K562 (cell line): ENCODE results near the gene USP32. TPM values are rescaled to one million over a fixed set of nuclear protein-coding genes. Genes with fewer than 3 reads are reported as not detected.

ENCODE experiments used
- ATF3 ChIP-seq, 2 experiments: fragments of 450-650 bp in 1 of 2; sonication (generic) in 1 of 2; formaldehyde crosslinking in 1 of 2; IDR thresholded peaks in 1 of 2; conservative IDR thresholded peaks in 1 of 2; 2 replicates each; pipeline versions ENCODE4 v1.6.1 to v1.8.1; 2016 to 2023; ENCODE audit warnings: mild to moderate bottlenecking in 2 of 2, moderate library complexity in 2 of 2, inconsistent platforms in 1 of 2, missing genetic modification reagents in 1 of 2
- CBX1 ChIP-seq: sonication (generic); IDR thresholded peaks from 2 replicates; pipeline ENCODE4 v1.6.1; 2016; ENCODE audit warnings: antibody characterized with exemption, low read depth, mild to moderate bottlenecking
- DPF2 ChIP-seq: fragments of 450-650 bp; IDR thresholded peaks from 2 replicates; pipeline ENCODE4 v1.6.1; 2016
- GTF2E2 ChIP-seq: fragments of 200-800 bp; sonication (Bioruptor generic); IDR thresholded peaks from 2 replicates; pipeline ENCODE4 v1.6.1; 2016; ENCODE audit warnings: missing genetic modification characterization, missing compliant biosample characterization
- MLLT1 ChIP-seq, 2 experiments: fragments of 450-650 bp; IDR thresholded peaks; 2 replicates each; pipeline ENCODE4 v1.6.1; 2016
- NFRKB ChIP-seq: fragments of 450-650 bp; IDR thresholded peaks from 2 replicates; pipeline ENCODE4 v1.6.1; 2016; ENCODE audit warnings: low read depth
- PYGO2 ChIP-seq: fragments of 450-650 bp; IDR thresholded peaks from 2 replicates; pipeline ENCODE4 v1.6.1; 2016; ENCODE audit warnings: mild to moderate bottlenecking, missing genetic modification characterization, moderate library complexity, missing compliant biosample characterization
- RREB1 ChIP-seq: fragments of 250-450 bp; sonication (Bioruptor Pico); IDR thresholded peaks from 2 replicates; pipeline ENCODE4 v1.4.0; 2020
- THAP7 ChIP-seq: fragments of 250-450 bp; sonication (Bioruptor Pico); IDR thresholded peaks from 2 replicates; pipeline ENCODE4 v1.5.0; 2021
- TRIM24 ChIP-seq, 2 experiments: fragments of 450-650 bp; IDR thresholded peaks; 2 replicates each; pipeline ENCODE4 v1.6.1; 2016
- ZBTB26 ChIP-seq: fragments of 450-650 bp; formaldehyde crosslinking; IDR thresholded peaks from 2 replicates; pipeline ENCODE4 v1.4.0; 2022; ENCODE audit warnings: missing genetic modification characterization
- polyA plus RNA-seq, 8 experiments: library from polyadenylated mRNA; depleted of rRNA in 4 of 8; stranded (reverse) in 5 of 8; unstranded in 3 of 8; fragments of >200 nt; fragmentation: Nextera tagmentation in 2 of 8; fragmentation: Illumina TruSeq in 1 of 8; extraction: Ambion mirVana in 2 of 8; extraction: Trizol in 1 of 8; gene quantifications; 2 replicates each; pipeline versions ENCODE4 v1.2.1 to v1.2.3, GENCODE V29; 2011 to 2014; ENCODE audit warnings: inconsistent platforms in 1 of 8, missing spikeins in 1 of 8
- total RNA-seq, 7 experiments: library from RNA; depleted of rRNA in 6 of 7; stranded (reverse); fragments of >200 nt in 6 of 7; fragmentation: Illumina TruSeq in 2 of 7; extraction: Trizol in 2 of 7; gene quantifications; 2 replicates each; pipeline versions ENCODE4 v1.2.1 to v1.2.3, GENCODE V29; 2011 to 2021; ENCODE audit warnings: low replicate concordance in 1 of 7
- TF ChIP-seq, protein P1 (sequence below): fragments of 250-450 bp; sonication (Bioruptor Pico); IDR thresholded peaks from 2 replicates; pipeline ENCODE4 v1.8.0; 2021; ENCODE audit warnings: mild to moderate bottlenecking, moderate library complexity
- TF ChIP-seq, protein P2 (sequence below): fragments of 450-650 bp; IDR thresholded peaks from 2 replicates; pipeline ENCODE4 v1.6.1; 2017; ENCODE audit warnings: antibody characterized with exemption

USP32 gene
- total and polyA plus RNA-seq, 9 of the 15 experiments (the other 6 are each of a cell fraction or from before 2014, with no cell fraction given) = 18.0 to 69.3 (median 47.1) TPM

GRCh38 chr17:60391471-60392041 is 377 bp downstream of the USP32 start (continued):
- TF ChIP-seq ZBTB26 (CRISPR knock-in tag) (peak; percentile 89; the same call in 1 of the 2 replicates), NFRKB (peak; percentile 74; the same call in 1 of the 2 replicates), THAP7 (CRISPR knock-in tag) (no peak), PYGO2 (tag) (no peak), MLLT1 (IDR thresholded peaks at IDR 0.05) (peak; percentile 66 to 68; a peak in 3 of 4 replicates), ATF3 (IDR thresholded peaks at IDR 0.05) (no peak), ATF3 (CRISPR knock-in tag; conservative IDR thresholded peaks at IDR 0.05) (no peak), RREB1 (no peak), DPF2 (no peak), GTF2E2 (no peak), TRIM24 (IDR thresholded peaks at IDR 0.05) (no peak), CBX1 (no peak)
- TF ChIP-seq, protein P1, sequence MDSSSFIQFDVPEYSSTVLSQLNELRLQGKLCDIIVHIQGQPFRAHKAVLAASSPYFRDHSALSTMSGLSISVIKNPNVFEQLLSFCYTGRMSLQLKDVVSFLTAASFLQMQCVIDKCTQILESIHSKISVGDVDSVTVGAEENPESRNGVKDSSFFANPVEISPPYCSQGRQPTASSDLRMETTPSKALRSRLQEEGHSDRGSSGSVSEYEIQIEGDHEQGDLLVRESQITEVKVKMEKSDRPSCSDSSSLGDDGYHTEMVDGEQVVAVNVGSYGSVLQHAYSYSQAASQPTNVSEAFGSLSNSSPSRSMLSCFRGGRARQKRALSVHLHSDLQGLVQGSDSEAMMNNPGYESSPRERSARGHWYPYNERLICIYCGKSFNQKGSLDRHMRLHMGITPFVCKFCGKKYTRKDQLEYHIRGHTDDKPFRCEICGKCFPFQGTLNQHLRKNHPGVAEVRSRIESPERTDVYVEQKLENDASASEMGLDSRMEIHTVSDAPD = no peak
- TF ChIP-seq, protein P2, sequence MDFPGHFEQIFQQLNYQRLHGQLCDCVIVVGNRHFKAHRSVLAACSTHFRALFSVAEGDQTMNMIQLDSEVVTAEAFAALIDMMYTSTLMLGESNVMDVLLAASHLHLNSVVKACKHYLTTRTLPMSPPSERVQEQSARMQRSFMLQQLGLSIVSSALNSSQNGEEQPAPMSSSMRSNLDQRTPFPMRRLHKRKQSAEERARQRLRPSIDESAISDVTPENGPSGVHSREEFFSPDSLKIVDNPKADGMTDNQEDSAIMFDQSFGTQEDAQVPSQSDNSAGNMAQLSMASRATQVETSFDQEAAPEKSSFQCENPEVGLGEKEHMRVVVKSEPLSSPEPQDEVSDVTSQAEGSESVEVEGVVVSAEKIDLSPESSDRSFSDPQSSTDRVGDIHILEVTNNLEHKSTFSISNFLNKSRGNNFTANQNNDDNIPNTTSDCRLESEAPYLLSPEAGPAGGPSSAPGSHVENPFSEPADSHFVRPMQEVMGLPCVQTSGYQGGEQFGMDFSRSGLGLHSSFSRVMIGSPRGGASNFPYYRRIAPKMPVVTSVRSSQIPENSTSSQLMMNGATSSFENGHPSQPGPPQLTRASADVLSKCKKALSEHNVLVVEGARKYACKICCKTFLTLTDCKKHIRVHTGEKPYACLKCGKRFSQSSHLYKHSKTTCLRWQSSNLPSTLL = no peak
